B cell (primary cell): ENCODE results near the gene PER1. TPM values are rescaled to one million over a fixed set of nuclear protein-coding genes. Genes with fewer than 3 reads are reported as not detected.

Experiments
- ATAC-seq: fragments of 200-7000 bp; cut with Tn5 transposase; one replicate; pipeline ENCODE4 v1.10.0; 2021; ENCODE audit warnings: low read depth, mild to moderate bottlenecking, moderate number of reproducible peaks, moderate library complexity
- CTCF ChIA-PET: fragments of 350-600 bp; sonication (Branson Sonifier 250); formaldehyde crosslinking; loops from one replicate; lab custom pipeline; 2021; ENCODE audit warnings: antibody characterized with exemption, inconsistent platforms; lab: Charles Lee
- POLR2A ChIA-PET: fragments of 350-600 bp; sonication (Branson Sonifier 250); formaldehyde crosslinking; loops from one replicate; lab custom pipeline; 2021; ENCODE audit warnings: antibody characterized with exemption; lab: Charles Lee
- DNase-seq: peaks from one replicate; pipeline ENCODE4 v3.0.0; 2013
- H2AFZ ChIP-seq: 2 replicates; pipeline ENCODE4 v1.6.1; 2012; ENCODE audit warnings: mild to moderate bottlenecking, low read depth, low read length; ENCODE audit not compliant: insufficient read depth, poor library complexity, severe bottlenecking
- H3K27ac ChIP-seq, 2 donors: 1 replicate in 1 of 2; 2 replicates in 1 of 2; pipeline ENCODE4 v1.5.1; 2012 to 2013; ENCODE audit warnings: low read length in 2 of 2, mild to moderate bottlenecking in 2 of 2, moderate library complexity in 1 of 2
- H3K27me3 ChIP-seq, 4 experiments: fragments of 200-600 bp in 1 of 4; sonication (generic) in 1 of 4; replicated peaks in 1 of 4; 1 replicate in 2 of 4; 2 replicates in 2 of 4; pipeline versions ENCODE4 v1.6.1 to v1.7.0; 2013 to 2016; ENCODE audit warnings: low read length in 3 of 4, mild to moderate bottlenecking in 2 of 4, mixed read lengths in 1 of 4, moderate library complexity in 1 of 4; ENCODE audit not compliant: insufficient read depth in 4 of 4, control insufficient read depth in 3 of 4; ENCODE audit errors: control extremely low read depth in 1 of 4
- H3K36me3 ChIP-seq, 2 experiments: replicated peaks in 1 of 2; 1 replicate in 1 of 2; 2 replicates in 1 of 2; pipeline versions ENCODE4 v1.6.1 to v1.7.1; 2013; ENCODE audit warnings: low read length in 1 of 2; ENCODE audit not compliant: insufficient read depth in 2 of 2, control insufficient read depth in 1 of 2; ENCODE audit errors: control extremely low read depth in 1 of 2, extremely low read depth in 1 of 2
- H3K4me1 ChIP-seq, 2 donors: fragments of 200-600 bp in 1 of 2; sonication (generic) in 1 of 2; 1 replicate in 1 of 2; 2 replicates in 1 of 2; pipeline versions ENCODE4 v1.5.1 to v1.6.1; 2013 to 2017; ENCODE audit warnings: low read length in 2 of 2; ENCODE audit not compliant: control insufficient read depth in 2 of 2, insufficient read depth in 2 of 2
- H3K4me2 ChIP-seq: replicated peaks from 2 replicates; pipeline ENCODE3; 2012; ENCODE audit warnings: mild to moderate bottlenecking, low read depth, low read length; ENCODE audit not compliant: poor library complexity, severe bottlenecking
- H3K4me3 ChIP-seq, 5 experiments: fragments of 200-600 bp in 1 of 5; sonication (generic) in 1 of 5; 1 replicate in 3 of 5; 2 replicates in 2 of 5; pipeline versions ENCODE4 v1.5.1 to v1.7.0; 2011 to 2016; ENCODE audit warnings: low read length in 4 of 5, mild to moderate bottlenecking in 4 of 5, low read depth in 2 of 5, control low read depth in 1 of 5, moderate library complexity in 1 of 5; ENCODE audit not compliant: insufficient read depth in 1 of 5; ENCODE audit errors: control extremely low read depth in 1 of 5, extremely low read depth in 1 of 5
- H3K79me2 ChIP-seq: fragments of 200-600 bp; sonication (generic); one replicate; pipeline ENCODE4 v1.6.0; 2016; ENCODE audit warnings: low read length; ENCODE audit not compliant: control insufficient read depth, insufficient read depth
- H3K9ac ChIP-seq: fragments of 200-600 bp; sonication (generic); 2 replicates; pipeline ENCODE4 v1.6.1; 2017; ENCODE audit warnings: mild to moderate bottlenecking, low read length, moderate library complexity
- H3K9me3 ChIP-seq, 3 donors: one replicate each; pipeline versions ENCODE4 v1.6.1 to v1.7.1; 2013; ENCODE audit warnings: low read length in 2 of 3; ENCODE audit not compliant: control insufficient read depth in 2 of 3, insufficient read depth in 1 of 3; ENCODE audit errors: control extremely low read depth in 1 of 3
- H4K20me1 ChIP-seq: 2 replicates; pipeline ENCODE4 v1.6.0; 2012; ENCODE audit warnings: mild to moderate bottlenecking, low read length; ENCODE audit not compliant: insufficient read depth, control insufficient read depth, poor library complexity, severe bottlenecking
- H3K27ac Mint-ChIP-seq: one replicate; pipeline ENCODE4 v1.8.0; 2021; ENCODE audit warnings: mixed read lengths
- H3K27me3 Mint-ChIP-seq: one replicate; pipeline ENCODE4 v1.8.0; 2021; ENCODE audit warnings: mixed read lengths
- H3K4me1 Mint-ChIP-seq: one replicate; pipeline ENCODE4 v1.8.0; 2021; ENCODE audit warnings: mixed read lengths
- H3K4me3 Mint-ChIP-seq: one replicate; pipeline ENCODE4 v1.8.0; 2021; ENCODE audit warnings: mixed read lengths
- H3K9me3 Mint-ChIP-seq: one replicate; pipeline ENCODE4 v1.8.0; 2022; ENCODE audit warnings: mixed read lengths; ENCODE audit not compliant: insufficient read depth
- EZH2 ChIP-seq: IDR thresholded peaks from 2 replicates; pipeline ENCODE4 v1.6.1; 2012; ENCODE audit warnings: borderline replicate concordance, low read depth, mild to moderate bottlenecking, moderate library complexity, low read length; ENCODE audit not compliant: insufficient read depth, poor library complexity, severe bottlenecking
- WGBS: methylation state at CpG from one replicate; pipeline ENCODE4 v1.1.5; 2013; ENCODE audit warnings: missing lambda C conversion rate; ENCODE audit not compliant: insufficient coverage; 5-methylcytosine and 5-hydroxymethylcytosine counted together
- intact Hi-C: fragments of 100-400 bp; cut with micrococcal nuclease; formaldehyde crosslinking; loops from one replicate; pipeline ENCODE4 v1.10.0; 2022
- polyA plus RNA-seq: library from polyadenylated mRNA; depleted of rRNA; stranded (reverse); fragments of >200 nt; gene quantifications from 2 replicates; pipeline ENCODE4 v1.2.3, GENCODE V29; 2012
- total RNA-seq, 2 donors: library from RNA; stranded (reverse); fragments of 120-200 nt in 1 of 2; gene quantifications; 1 replicate in 1 of 2; 2 replicates in 1 of 2; pipeline versions ENCODE4 v1.2.3 to v1.2.4, GENCODE V29; 2013 to 2022
- TF ChIP-seq, protein P1 (sequence below): fragments of 200-600 bp; IDR thresholded peaks from one replicate; pipeline ENCODE4 v1.8.0; 2022; ENCODE audit warnings: antibody characterized with exemption, mild to moderate bottlenecking

Gene PER1
- total and polyA plus RNA-seq, 2 donors (not counting 1 experiment from before 2014, with no cell fraction given) = 120 to 176 TPM

DNA sequence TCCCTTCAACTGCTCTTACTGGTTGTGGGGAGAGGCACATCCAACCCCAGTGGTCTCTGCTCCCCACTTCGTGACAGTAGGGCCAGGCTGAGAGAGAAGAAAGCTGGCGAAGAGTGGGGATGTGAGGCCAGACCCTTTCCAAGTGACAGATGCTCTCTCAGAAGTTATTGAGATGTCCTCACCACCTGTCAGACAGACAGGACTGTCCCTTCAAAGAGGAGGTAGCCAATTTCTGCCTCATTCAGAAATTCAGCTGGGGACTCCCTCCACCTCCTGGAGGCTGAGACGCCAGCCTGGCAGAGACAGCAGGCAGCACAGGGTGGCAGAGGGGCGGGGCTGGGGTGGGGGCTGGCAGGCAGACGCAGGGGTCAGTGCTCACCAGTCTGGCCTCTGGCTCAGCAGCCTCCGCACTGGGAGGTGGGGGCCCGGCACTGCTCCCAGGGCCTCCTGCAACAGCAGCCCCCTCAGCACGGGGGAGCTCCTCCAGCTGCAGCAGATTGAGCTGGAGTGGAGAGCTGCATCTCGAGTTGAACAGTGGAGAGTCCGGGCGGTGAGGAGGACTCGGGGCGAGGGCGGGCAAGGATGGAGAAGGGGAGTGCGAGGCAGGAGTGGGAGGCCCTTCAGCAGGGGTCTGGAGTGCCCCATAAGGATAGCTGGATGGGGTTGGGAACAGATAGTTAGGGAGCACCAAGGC, 9.2 kb downstream of the PER1 start:
- no peak overlapping the region for H2AFZ ChIP-seq
- no peak overlapping the region for H3K4me3 ChIP-seq
- Mint-ChIP-seq H3K27me3 (no peaks in the 10 kb centered on the region), H3K27ac (no peak overlapping the region), H3K4me1 (peaks cover 2% of the 10 kb centered on the region), H3K9me3 (no peaks in the 10 kb centered on the region), H3K4me3 (no peak overlapping the region)
- peaks cover 15% of the 10 kb centered on the region for H4K20me1 ChIP-seq
- ChIA-PET POLR2A (interaction anchor here (0.5 to 1.4 kb wide), 2 partner anchors 13 to 97 kb away, joined by 3 to 6 read pairs; no protein-coding TSS in a partner anchor), CTCF (interaction anchor here (7.2 kb wide), 1 partner anchor 24 kb away, joined by 68 read pairs; the partner anchor contains the start of gene ALOXE3)
- H3K36me3 ChIP-seq = peaks cover 0 to 65% of the 10 kb centered on the region in 2 experiments
- ATAC-seq (no peak), DNase-seq (peak; percentile 42)
- peaks cover 9 to 15% of the 10 kb centered on the region in 2 donors for H3K4me1 ChIP-seq
- no peaks in the 10 kb centered on the region for H3K27me3 ChIP-seq
- no peak overlapping the region for H3K4me2 ChIP-seq
- no peak overlapping the region for H3K27ac ChIP-seq
- whole genome bisulfite sequencing = 95% methylated on average over 13 of the region's 15 CpGs
- peaks cover 9% of the 10 kb centered on the region for H3K79me2 ChIP-seq
- TF ChIP-seq EZH2 = no peak
- TF ChIP-seq, protein P1, sequence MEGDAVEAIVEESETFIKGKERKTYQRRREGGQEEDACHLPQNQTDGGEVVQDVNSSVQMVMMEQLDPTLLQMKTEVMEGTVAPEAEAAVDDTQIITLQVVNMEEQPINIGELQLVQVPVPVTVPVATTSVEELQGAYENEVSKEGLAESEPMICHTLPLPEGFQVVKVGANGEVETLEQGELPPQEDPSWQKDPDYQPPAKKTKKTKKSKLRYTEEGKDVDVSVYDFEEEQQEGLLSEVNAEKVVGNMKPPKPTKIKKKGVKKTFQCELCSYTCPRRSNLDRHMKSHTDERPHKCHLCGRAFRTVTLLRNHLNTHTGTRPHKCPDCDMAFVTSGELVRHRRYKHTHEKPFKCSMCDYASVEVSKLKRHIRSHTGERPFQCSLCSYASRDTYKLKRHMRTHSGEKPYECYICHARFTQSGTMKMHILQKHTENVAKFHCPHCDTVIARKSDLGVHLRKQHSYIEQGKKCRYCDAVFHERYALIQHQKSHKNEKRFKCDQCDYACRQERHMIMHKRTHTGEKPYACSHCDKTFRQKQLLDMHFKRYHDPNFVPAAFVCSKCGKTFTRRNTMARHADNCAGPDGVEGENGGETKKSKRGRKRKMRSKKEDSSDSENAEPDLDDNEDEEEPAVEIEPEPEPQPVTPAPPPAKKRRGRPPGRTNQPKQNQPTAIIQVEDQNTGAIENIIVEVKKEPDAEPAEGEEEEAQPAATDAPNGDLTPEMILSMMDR = no peak
- H3K9me3 ChIP-seq = no peaks in the 10 kb centered on the region
- intact Hi-C loops = no loop called here
- H3K9ac ChIP-seq = no peak overlapping the region
